Ishikawa (cell line): ENCODE data around the gene CDA.

Source experiments
- CEBPB ChIP-seq: IDR thresholded peaks from 2 replicates; pipeline ENCODE4 v1.6.1; 2012
- CREB1 ChIP-seq: IDR thresholded peaks from 2 replicates; pipeline ENCODE4 v1.6.1; 2012; ENCODE audit warnings: low read depth
- EGR1 ChIP-seq: IDR thresholded peaks from 2 replicates; pipeline ENCODE4 v1.6.1; 2012
- EP300 ChIP-seq: IDR thresholded peaks from 2 replicates; pipeline ENCODE4 v1.6.1; 2012; ENCODE audit warnings: borderline replicate concordance
- FOXM1 ChIP-seq: IDR thresholded peaks from 2 replicates; pipeline ENCODE4 v1.6.1; 2012; ENCODE audit warnings: low read depth, borderline replicate concordance
- NFIC ChIP-seq: IDR thresholded peaks from 2 replicates; pipeline ENCODE4 v1.6.1; 2012
- RAD21 ChIP-seq: IDR thresholded peaks from 2 replicates; pipeline ENCODE4 v1.6.1; 2012; ENCODE audit warnings: low read depth
- TAF1 ChIP-seq: IDR thresholded peaks from 2 replicates; pipeline ENCODE4 v1.6.1; 2012; ENCODE audit warnings: low read depth, mild to moderate bottlenecking
- TCF12 ChIP-seq: IDR thresholded peaks from 2 replicates; pipeline ENCODE4 v1.6.1; 2012; ENCODE audit warnings: low read depth
- TEAD4 ChIP-seq: IDR thresholded peaks from 2 replicates; pipeline ENCODE4 v1.6.1; 2012
- YY1 ChIP-seq: IDR thresholded peaks from 2 replicates; pipeline ENCODE4 v1.6.1; 2012; ENCODE audit warnings: low read depth
- ZBTB7A ChIP-seq: IDR thresholded peaks from 2 replicates; pipeline ENCODE4 v1.6.1; 2012; ENCODE audit warnings: low read depth
- TF ChIP-seq, protein P1 (sequence below): IDR thresholded peaks from 2 replicates; pipeline ENCODE4 v1.6.1; 2012
- TF ChIP-seq, protein P2 (sequence below): IDR thresholded peaks from 2 replicates; pipeline ENCODE4 v1.6.1; 2012
- TF ChIP-seq, protein P3 (sequence below): IDR thresholded peaks from 2 replicates; pipeline ENCODE4 v1.6.1; 2012; ENCODE audit warnings: low read depth, mild to moderate bottlenecking

CDA gene

DNA sequence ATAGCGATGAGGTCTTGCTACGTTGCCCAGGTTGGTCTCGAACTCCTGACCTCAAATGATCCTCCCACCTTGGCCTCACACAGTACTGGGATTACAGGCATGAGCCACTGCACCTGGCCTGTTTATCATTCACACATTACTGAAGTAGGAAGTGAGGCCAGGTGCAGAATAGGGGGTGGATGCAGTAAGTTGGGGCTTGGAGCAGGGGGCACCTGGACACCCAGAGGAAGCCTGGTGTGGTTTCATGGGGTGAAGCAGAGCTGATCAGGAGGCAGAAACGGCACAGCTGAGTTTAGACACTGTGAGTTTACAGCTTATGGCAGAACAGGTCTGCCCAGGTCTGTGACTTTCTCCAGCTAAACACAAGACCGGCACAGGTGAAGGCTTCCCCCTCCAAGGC is 4.9 kb downstream of the CDA start:
- TF ChIP-seq, protein P1, sequence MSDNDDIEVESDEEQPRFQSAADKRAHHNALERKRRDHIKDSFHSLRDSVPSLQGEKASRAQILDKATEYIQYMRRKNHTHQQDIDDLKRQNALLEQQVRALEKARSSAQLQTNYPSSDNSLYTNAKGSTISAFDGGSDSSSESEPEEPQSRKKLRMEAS, result no peak
- TF ChIP-seq CREB1 (no peak), EP300 (no peak), NFIC (no peak), EGR1 (no peak), RAD21 (no peak), YY1 (no peak)
- TF ChIP-seq, protein P2, sequence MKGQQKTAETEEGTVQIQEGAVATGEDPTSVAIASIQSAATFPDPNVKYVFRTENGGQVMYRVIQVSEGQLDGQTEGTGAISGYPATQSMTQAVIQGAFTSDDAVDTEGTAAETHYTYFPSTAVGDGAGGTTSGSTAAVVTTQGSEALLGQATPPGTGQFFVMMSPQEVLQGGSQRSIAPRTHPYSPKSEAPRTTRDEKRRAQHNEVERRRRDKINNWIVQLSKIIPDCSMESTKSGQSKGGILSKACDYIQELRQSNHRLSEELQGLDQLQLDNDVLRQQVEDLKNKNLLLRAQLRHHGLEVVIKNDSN, result no peak

DNA sequence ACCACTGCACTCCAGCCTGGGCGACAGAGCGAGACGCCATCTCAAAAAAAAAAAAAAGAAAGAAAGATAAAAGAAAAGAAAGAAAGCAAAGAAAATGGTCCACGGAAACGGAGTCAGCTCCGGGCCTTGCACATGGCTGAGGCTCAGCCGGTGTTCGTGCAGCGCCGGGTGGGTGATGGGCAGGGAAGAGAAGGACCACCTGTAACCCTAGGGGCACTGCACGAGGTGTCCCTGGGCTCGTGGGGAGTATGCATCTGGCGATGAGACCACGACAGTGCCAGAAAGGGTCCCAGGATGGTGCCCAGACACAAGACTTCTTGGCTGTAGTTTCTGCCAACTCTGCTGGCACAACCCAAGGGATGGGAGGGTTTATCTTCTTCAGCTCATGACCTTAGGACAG is 5.8 kb downstream of the CDA start:
- no peak for TF ChIP-seq CEBPB
- TF ChIP-seq EP300, result no peak
- TF ChIP-seq, protein P3, sequence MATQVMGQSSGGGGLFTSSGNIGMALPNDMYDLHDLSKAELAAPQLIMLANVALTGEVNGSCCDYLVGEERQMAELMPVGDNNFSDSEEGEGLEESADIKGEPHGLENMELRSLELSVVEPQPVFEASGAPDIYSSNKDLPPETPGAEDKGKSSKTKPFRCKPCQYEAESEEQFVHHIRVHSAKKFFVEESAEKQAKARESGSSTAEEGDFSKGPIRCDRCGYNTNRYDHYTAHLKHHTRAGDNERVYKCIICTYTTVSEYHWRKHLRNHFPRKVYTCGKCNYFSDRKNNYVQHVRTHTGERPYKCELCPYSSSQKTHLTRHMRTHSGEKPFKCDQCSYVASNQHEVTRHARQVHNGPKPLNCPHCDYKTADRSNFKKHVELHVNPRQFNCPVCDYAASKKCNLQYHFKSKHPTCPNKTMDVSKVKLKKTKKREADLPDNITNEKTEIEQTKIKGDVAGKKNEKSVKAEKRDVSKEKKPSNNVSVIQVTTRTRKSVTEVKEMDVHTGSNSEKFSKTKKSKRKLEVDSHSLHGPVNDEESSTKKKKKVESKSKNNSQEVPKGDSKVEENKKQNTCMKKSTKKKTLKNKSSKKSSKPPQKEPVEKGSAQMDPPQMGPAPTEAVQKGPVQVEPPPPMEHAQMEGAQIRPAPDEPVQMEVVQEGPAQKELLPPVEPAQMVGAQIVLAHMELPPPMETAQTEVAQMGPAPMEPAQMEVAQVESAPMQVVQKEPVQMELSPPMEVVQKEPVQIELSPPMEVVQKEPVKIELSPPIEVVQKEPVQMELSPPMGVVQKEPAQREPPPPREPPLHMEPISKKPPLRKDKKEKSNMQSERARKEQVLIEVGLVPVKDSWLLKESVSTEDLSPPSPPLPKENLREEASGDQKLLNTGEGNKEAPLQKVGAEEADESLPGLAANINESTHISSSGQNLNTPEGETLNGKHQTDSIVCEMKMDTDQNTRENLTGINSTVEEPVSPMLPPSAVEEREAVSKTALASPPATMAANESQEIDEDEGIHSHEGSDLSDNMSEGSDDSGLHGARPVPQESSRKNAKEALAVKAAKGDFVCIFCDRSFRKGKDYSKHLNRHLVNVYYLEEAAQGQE, result no peak
- TF ChIP-seq, protein P1, result no peak
- TF ChIP-seq RAD21, result no peak
- no peak for TF ChIP-seq NFIC
- TF ChIP-seq TAF1, result no peak
- TF ChIP-seq CREB1, result no peak
- TF ChIP-seq FOXM1, result no peak
- TF ChIP-seq ZBTB7A, result no peak
- TF ChIP-seq TEAD4, result no peak
- TF ChIP-seq, protein P2, result no peak
- TF ChIP-seq YY1, result no peak
- TF ChIP-seq TCF12, result no peak
- no peak for TF ChIP-seq EGR1

DNA sequence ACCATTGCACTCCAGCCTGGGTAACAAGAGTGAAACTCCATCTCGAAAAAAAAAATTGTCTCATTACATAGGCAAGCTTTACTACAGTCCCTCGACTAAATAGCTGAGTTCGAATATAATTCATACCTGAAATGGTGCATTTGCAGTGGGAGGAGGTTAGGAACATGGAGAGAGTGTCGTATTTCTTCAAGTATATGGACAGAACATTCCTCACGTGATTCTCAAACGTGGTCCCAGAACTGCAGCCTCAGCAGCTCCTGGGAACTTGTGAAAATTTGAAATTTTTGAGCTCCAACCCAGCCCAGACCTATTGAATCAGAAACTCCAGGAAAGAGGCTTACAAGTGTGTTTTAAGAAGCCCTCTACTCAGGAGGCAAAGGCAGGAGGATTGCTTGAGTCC is 7.2 kb downstream of the CDA start:
- TF ChIP-seq FOXM1, result no peak
- TF ChIP-seq, protein P2, result peak; percentile 65
- no peak for TF ChIP-seq TEAD4
- TF ChIP-seq CEBPB, result no peak
- no peak for TF ChIP-seq NFIC
- TF ChIP-seq ZBTB7A, result no peak
- TF ChIP-seq TAF1, result no peak
- no peak for TF ChIP-seq EP300

DNA sequence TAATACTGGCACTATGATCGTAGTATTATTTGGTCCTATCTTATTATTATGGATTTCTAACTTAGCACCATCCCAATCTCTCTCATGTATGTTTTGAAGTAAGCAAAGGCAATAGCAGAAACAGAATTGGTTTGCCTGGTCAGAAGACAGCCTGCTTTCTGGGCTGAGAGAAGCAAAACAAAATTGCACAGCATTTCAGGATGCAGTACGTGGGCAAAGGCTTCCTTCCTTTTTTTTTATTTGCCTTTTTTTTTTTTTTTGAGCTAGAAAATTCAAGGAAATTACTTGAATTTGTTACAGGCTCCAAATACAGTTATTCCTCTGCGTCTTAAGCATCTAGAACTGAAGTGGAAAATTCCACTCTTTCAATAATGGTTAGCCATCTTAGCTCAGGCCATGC is 8.8 kb downstream of the CDA start:
- TF ChIP-seq, protein P1, result no peak
- TF ChIP-seq, protein P2, result no peak
- no peak for TF ChIP-seq EP300
- no peak for TF ChIP-seq EGR1
- no peak for TF ChIP-seq FOXM1
- TF ChIP-seq CEBPB, result no peak
- TF ChIP-seq RAD21, result no peak
- no peak for TF ChIP-seq YY1
- no peak for TF ChIP-seq NFIC
- TF ChIP-seq TEAD4, result no peak
- TF ChIP-seq, protein P3, result no peak
- no peak for TF ChIP-seq TCF12

DNA sequence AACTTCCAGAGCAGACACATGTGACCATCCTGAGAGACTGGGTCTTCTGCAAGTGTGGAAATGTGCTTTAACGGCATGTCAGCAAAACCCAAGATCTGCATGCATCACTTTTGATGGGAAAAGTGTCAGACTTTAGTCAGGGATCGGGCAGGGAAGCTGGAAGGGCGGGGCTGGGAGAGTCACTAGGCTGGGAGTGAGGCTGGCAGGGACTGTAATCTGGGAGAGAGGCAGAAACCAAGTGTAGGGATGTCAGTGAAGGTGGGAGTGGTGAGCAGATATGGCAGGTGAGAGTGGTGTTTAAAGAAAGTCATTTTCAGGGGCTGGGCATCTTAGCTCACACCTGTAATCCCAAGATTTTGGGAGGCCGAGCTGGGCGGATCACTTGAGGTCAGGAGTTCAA is 11.3 kb downstream of the CDA start:
- TF ChIP-seq ZBTB7A, result no peak
- TF ChIP-seq TCF12, result no peak
